Testis (tissue), 2 donors: ENCODE data around the gene GAL3ST3.

Experiments
- CTCF ChIP-seq, 3 experiments: fragments of 450-650 bp in 2 of 3; fragments of 200-600 bp in 1 of 3; sonication (generic) in 1 of 3; IDR thresholded peaks; one replicate each; pipeline ENCODE4 v1.5.1; 2016 to 2019; ENCODE audit warnings: antibody characterized with exemption in 3 of 3, mild to moderate bottlenecking in 2 of 3, moderate library complexity in 1 of 3
- POLR2A ChIP-seq: fragments of 450-650 bp; IDR thresholded peaks from one replicate; pipeline ENCODE4 v1.6.1; 2017; ENCODE audit warnings: antibody characterized with exemption, mild to moderate bottlenecking, moderate library complexity

DNA sequence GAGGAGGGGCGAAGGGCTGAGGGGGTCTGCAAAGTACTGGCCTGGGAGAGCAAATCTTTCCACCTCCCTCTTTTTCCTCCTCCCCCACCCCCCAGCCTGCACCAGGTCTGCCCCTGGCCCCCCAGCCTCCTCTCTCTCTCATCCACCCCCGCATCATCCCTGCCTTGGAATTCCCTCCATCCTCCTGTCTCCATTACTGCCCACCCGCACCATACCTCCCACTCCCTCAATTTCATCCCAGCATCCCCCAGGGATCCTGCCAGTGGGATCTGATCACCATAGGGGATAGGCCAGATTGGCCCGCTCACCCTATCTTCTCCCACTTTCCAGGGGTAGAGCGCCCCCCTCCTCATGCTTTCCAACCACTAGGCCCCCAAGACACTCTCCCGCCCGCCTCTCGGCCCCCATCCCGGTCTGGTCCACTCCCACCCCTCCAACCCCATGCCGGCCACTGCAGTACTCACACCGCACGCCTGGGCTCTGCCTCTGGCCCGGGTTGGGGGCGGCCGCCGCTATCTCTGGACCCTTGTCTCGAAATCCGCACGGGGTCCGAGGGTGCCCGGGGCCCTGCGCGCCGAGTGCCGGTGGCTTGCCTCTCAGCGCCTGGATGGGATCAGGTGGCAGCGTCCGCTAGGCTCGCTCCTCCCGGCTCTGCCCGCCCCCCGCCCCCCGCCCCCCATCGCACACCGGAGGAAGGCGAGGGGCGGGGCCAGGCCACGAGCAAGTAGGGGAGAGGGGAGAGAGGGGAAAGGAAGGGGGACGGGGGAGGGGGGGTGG, at the start of gene GAL3ST3:
- no peak for TF ChIP-seq CTCF (IDR thresholded peaks at IDR 0.05)
- TF ChIP-seq POLR2A = no peak
